ENCODE results near the gene ARID5A. TPM values are rescaled to one million over a fixed set of nuclear protein-coding genes. Genes with fewer than 3 reads are reported as not detected.
A peak's percentile ranks its signal among the peaks of the same experiment; 100 is the strongest.

ARID5A gene
- polyA plus RNA-seq, 3 donors = 27.8 to 38.8 (median 37.7) TPM

- no peaks in the 10 kb centered on the region for H3K27me3 ChIP-seq (ENCODE audit: control insufficient read depth in 2 of 2, insufficient read depth in 2 of 2, low read length in 2 of 2)
- H3K9me3 ChIP-seq (replicated peaks in 1 of 2; ENCODE audit: control insufficient read depth in 1 of 2, insufficient read depth in 1 of 2, low read length in 2 of 2) = no peaks in the 10 kb centered on the region
- H3K4me3 Mint-ChIP-seq = no peak overlapping the region
- H3K9me3 Mint-ChIP-seq = no peaks in the 10 kb centered on the region
- peaks cover 93 to 98% of the 10 kb centered on the region in 2 donors for H3K36me3 ChIP-seq (replicated peaks in 1 of 2; ENCODE audit: control insufficient read depth in 1 of 2, insufficient read depth in 2 of 2, low read length in 2 of 2)
- no peak for DNase-seq
- intact Hi-C loops (cut with micrococcal nuclease) = loop anchor here in 1 of 2 donors (10.0 kb wide), 1 partner anchor 163 kb away; the partner anchor contains the start of gene CNNM4
- no peak overlapping the region for H3K9ac ChIP-seq (ENCODE audit: insufficient read depth, low read length, poor library complexity, severe bottlenecking)
- no peak overlapping the region for H3K4me2 ChIP-seq (replicated peaks; ENCODE audit: extremely low read depth, low read length, poor library complexity, severe bottlenecking)
- TF ChIP-seq CTCF (IDR thresholded peaks at IDR 0.05) = no peak
- no peaks in the 10 kb centered on the region for H3K4me1 Mint-ChIP-seq
- H4K20me1 ChIP-seq (ENCODE audit: insufficient read depth, low read length) = peaks cover 9% of the 10 kb centered on the region
- no peaks in the 10 kb centered on the region for H3K4me1 ChIP-seq (ENCODE audit: control insufficient read depth in 1 of 2, insufficient read depth in 2 of 2, low read length in 2 of 2)
- 97% methylated on average over 3 of the region's 8 CpGs for WGBS (ENCODE audit: insufficient coverage)
- H3K4me3 ChIP-seq (replicated peaks in 1 of 3; ENCODE audit: low read depth in 2 of 3, low read length in 3 of 3) = no peak overlapping the region
- no peak overlapping the region for H2AFZ ChIP-seq (ENCODE audit: insufficient read depth, low read depth, low read length, poor library complexity, severe bottlenecking)
- no peaks in the 10 kb centered on the region for H3K79me2 ChIP-seq (ENCODE audit: insufficient read depth, low read length)
- peak overlapping the region in 1 of 2 donors; percentile 30 for H3K27ac ChIP-seq (ENCODE audit: low read depth in 1 of 2, low read length in 2 of 2)
- H3K27me3 Mint-ChIP-seq (ENCODE audit: low read depth in 3 of 3) = peaks cover 0 to 1% (median 0%) of the 10 kb centered on the region in 3 donors
- H3K27ac Mint-ChIP-seq = peak overlapping the region in 3 of 7 donors; percentile 30 to 85 (median 58)
- peaks cover 90 to 97% of the 10 kb centered on the region in 2 donors for H3K36me3 Mint-ChIP-seq
Observed at GRCh38 chr2:96601382-96602292, 65.1 kb downstream of the ARID5A start.

Other genes with a start within 250 kb of the ARID5A start
- gene SNRNP200, start 231.2 kb upstream of the ARID5A start, polyA plus RNA-seq = 100 to 1,000 TPM in 1 of 3 donors, 10 to 100 TPM in 2; 27.2 to 122 (median 36.1) TPM
- gene ITPRIPL1, start 211.4 kb upstream of the ARID5A start, polyA plus RNA-seq = under 1 TPM; 0.18 to 0.50 (median 0.39) TPM
- under 1 TPM in 2 of 3 donors, not detected in 1; 0.19 to 0.23 TPM for gene NCAPH, start 201.0 kb upstream of the ARID5A start, polyA plus RNA-seq
- not detected for gene NEURL3, start 31.4 kb upstream of the ARID5A start, polyA plus RNA-seq
- gene KANSL3, start 101.6 kb downstream of the ARID5A start, polyA plus RNA-seq = 10 to 100 TPM in 1 of 3 donors, 1 to 10 TPM in 2; 2.5 to 25.3 (median 7.2) TPM
- gene FER1L5, start 106.0 kb downstream of the ARID5A start, polyA plus RNA-seq = not detected
- gene LMAN2L, start 203.3 kb downstream of the ARID5A start, polyA plus RNA-seq = 10 to 100 TPM in 2 of 3 donors, 1 to 10 TPM in 1; 7.9 to 22.4 (median 16.6) TPM
- gene CNNM4, start 224.2 kb downstream of the ARID5A start, polyA plus RNA-seq = 1 to 10 TPM; 2.3 to 8.3 (median 2.6) TPM